Ishikawa (cell line): ENCODE data around the gene TNPO3.

Experiments used
- CEBPB ChIP-seq: IDR thresholded peaks from 2 replicates; pipeline ENCODE4 v1.6.1; 2012
- CREB1 ChIP-seq: IDR thresholded peaks from 2 replicates; pipeline ENCODE4 v1.6.1; 2012; ENCODE audit warnings: low read depth
- EP300 ChIP-seq: IDR thresholded peaks from 2 replicates; pipeline ENCODE4 v1.6.1; 2012; ENCODE audit warnings: borderline replicate concordance
- FOXM1 ChIP-seq: IDR thresholded peaks from 2 replicates; pipeline ENCODE4 v1.6.1; 2012; ENCODE audit warnings: low read depth, borderline replicate concordance
- NFIC ChIP-seq: IDR thresholded peaks from 2 replicates; pipeline ENCODE4 v1.6.1; 2012
- RAD21 ChIP-seq: IDR thresholded peaks from 2 replicates; pipeline ENCODE4 v1.6.1; 2012; ENCODE audit warnings: low read depth
- TAF1 ChIP-seq: IDR thresholded peaks from 2 replicates; pipeline ENCODE4 v1.6.1; 2012; ENCODE audit warnings: low read depth, mild to moderate bottlenecking
- TCF12 ChIP-seq: IDR thresholded peaks from 2 replicates; pipeline ENCODE4 v1.6.1; 2012; ENCODE audit warnings: low read depth
- TEAD4 ChIP-seq: IDR thresholded peaks from 2 replicates; pipeline ENCODE4 v1.6.1; 2012
- YY1 ChIP-seq: IDR thresholded peaks from 2 replicates; pipeline ENCODE4 v1.6.1; 2012; ENCODE audit warnings: low read depth
- TF ChIP-seq, protein P1 (sequence below): IDR thresholded peaks from 2 replicates; pipeline ENCODE4 v1.6.1; 2012; ENCODE audit warnings: low read depth, mild to moderate bottlenecking
- TF ChIP-seq, protein P2 (sequence below): IDR thresholded peaks from 2 replicates; pipeline ENCODE4 v1.6.1; 2012
- TF ChIP-seq, protein P3 (sequence below): IDR thresholded peaks from 2 replicates; pipeline ENCODE4 v1.6.1; 2012

- TF ChIP-seq, protein P1, sequence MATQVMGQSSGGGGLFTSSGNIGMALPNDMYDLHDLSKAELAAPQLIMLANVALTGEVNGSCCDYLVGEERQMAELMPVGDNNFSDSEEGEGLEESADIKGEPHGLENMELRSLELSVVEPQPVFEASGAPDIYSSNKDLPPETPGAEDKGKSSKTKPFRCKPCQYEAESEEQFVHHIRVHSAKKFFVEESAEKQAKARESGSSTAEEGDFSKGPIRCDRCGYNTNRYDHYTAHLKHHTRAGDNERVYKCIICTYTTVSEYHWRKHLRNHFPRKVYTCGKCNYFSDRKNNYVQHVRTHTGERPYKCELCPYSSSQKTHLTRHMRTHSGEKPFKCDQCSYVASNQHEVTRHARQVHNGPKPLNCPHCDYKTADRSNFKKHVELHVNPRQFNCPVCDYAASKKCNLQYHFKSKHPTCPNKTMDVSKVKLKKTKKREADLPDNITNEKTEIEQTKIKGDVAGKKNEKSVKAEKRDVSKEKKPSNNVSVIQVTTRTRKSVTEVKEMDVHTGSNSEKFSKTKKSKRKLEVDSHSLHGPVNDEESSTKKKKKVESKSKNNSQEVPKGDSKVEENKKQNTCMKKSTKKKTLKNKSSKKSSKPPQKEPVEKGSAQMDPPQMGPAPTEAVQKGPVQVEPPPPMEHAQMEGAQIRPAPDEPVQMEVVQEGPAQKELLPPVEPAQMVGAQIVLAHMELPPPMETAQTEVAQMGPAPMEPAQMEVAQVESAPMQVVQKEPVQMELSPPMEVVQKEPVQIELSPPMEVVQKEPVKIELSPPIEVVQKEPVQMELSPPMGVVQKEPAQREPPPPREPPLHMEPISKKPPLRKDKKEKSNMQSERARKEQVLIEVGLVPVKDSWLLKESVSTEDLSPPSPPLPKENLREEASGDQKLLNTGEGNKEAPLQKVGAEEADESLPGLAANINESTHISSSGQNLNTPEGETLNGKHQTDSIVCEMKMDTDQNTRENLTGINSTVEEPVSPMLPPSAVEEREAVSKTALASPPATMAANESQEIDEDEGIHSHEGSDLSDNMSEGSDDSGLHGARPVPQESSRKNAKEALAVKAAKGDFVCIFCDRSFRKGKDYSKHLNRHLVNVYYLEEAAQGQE, result no peak
- TF ChIP-seq, protein P2, sequence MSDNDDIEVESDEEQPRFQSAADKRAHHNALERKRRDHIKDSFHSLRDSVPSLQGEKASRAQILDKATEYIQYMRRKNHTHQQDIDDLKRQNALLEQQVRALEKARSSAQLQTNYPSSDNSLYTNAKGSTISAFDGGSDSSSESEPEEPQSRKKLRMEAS, result no peak
- TF ChIP-seq NFIC (no peak), TAF1 (no peak), EP300 (no peak), CEBPB (no peak), FOXM1 (no peak), RAD21 (no peak), YY1 (no peak), TEAD4 (no peak), TCF12 (no peak), CREB1 (no peak)
- TF ChIP-seq, protein P3, sequence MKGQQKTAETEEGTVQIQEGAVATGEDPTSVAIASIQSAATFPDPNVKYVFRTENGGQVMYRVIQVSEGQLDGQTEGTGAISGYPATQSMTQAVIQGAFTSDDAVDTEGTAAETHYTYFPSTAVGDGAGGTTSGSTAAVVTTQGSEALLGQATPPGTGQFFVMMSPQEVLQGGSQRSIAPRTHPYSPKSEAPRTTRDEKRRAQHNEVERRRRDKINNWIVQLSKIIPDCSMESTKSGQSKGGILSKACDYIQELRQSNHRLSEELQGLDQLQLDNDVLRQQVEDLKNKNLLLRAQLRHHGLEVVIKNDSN, result no peak
Measured at GRCh38 chr7:129009437-129009836, 45.5 kb downstream of the TNPO3 start.
